SK-N-MC (cell line): ENCODE results near the gene SLC26A1.

Experiments used
- DNase-seq: peaks from one replicate; pipeline ENCODE4 v3.0.0-alpha.2; 2011; ENCODE audit warnings: low read depth, low spot score
- H3K27ac ChIP-seq: fragments of 200-600 bp; sonication (generic); 2 replicates; pipeline ENCODE4 v1.5.1; 2016; ENCODE audit warnings: mixed run types
- H3K36me3 ChIP-seq: fragments of 200-600 bp; sonication (generic); 2 replicates; pipeline ENCODE4 v1.6.1; 2017; ENCODE audit warnings: antibody characterized with exemption, low read length, mixed read lengths; ENCODE audit not compliant: insufficient read depth
- H3K4me3 ChIP-seq: fragments of 200-600 bp; sonication (generic); 2 replicates; pipeline ENCODE4 v1.5.1; 2016
- H3K9ac ChIP-seq: fragments of 200-600 bp; sonication (generic); 2 replicates; pipeline ENCODE4 v1.8.0; 2017; ENCODE audit warnings: mixed run types, mixed read lengths; ENCODE audit not compliant: insufficient read length
- H3K9me3 ChIP-seq: fragments of 200-600 bp; sonication (generic); 2 replicates; pipeline ENCODE4 v1.6.1; 2017; ENCODE audit warnings: low read depth, mild to moderate bottlenecking, antibody characterized with exemption, low read length, moderate library complexity, mixed read lengths
- EZH2 ChIP-seq: fragments of 200-600 bp; sonication (generic); IDR thresholded peaks from one replicate; pipeline ENCODE4 v1.6.1; 2017; ENCODE audit warnings: antibody characterized with exemption
- FOXP2 ChIP-seq: optimal IDR thresholded peaks from 2 replicates; pipeline ENCODE3; 2011; ENCODE audit warnings: mild to moderate bottlenecking, moderate library complexity; ENCODE audit not compliant: insufficient read depth; ENCODE audit errors: extremely low read length, control extremely low read depth
- POLR2AphosphoS5 ChIP-seq: IDR thresholded peaks from 2 replicates; pipeline ENCODE4 v1.6.1; 2012; ENCODE audit warnings: mild to moderate bottlenecking, low read depth, low read length, borderline replicate concordance

The SLC26A1 gene

DNA sequence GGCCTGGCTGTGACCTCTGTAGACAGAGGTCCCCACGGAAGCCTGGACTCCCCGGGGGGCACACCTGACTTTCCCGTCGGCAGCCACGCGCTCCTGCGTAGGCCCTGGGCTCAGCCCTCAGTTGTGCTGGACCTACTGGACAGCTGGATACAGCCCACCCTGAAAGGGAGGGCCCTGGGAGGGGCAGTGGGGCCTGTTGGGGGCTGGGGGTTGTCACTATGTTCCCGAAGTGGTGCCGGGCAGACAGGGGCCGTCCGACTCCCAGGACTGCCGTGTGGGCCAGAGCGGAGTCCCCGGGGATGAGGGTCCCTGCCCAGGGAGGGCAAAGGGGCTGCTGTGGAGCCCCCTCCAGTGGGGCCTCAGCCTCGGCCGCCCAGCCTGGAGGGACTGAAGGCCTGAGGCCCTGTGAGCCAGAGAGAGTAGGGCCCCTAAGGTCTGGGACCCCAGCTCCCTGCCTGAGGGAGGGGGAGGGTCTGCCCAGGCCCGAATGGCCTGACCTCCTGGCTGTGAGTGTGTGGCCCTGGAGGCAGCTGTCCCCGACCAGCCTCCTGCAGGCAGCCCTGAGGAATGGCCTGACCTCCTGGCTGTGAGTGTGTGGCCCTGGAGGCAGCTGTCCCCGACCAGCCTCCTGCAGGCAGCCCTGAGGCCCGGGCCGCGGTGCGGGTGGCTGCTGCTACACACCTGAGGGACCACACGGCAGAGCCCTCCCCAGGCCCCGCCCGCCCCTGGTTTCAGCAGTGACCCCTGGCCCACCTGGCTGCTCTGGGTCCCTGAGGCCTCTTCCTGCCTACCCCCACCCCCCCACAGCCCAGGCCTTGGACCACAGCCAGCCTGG, 44.0 kb upstream of the SLC26A1 start:
- no peak overlapping the region for H3K27ac ChIP-seq
- DNase-seq = no peak
- H3K9ac ChIP-seq = no peak overlapping the region
- no peaks in the 10 kb centered on the region for H3K9me3 ChIP-seq
- H3K36me3 ChIP-seq = no peaks in the 10 kb centered on the region
- TF ChIP-seq EZH2 (no peak), POLR2AphosphoS5 (no peak), FOXP2 (no peak)
- H3K4me3 ChIP-seq = no peak overlapping the region

DNA sequence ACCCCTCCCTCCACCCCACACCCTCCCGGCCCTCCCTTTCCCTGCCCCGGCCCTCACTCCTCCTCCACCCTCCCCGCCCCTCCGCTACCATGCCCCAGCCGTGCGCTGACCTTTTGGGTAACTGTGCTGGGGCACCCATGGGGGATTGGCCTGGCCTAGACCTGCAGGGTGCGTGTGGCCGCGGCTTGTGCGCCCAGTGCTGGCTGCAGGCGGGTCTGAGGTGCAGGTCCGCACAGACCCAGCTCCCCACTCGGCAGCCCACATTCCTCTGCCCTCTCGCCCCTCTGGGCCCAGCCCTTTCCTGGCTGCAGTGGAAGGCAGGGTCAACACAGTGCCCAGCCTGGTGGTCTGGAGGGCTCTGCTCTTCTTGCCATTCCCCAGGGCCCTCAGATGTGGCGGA, 42.9 kb upstream of the SLC26A1 start:
- H3K9me3 ChIP-seq = no peaks in the 10 kb centered on the region
- no peak overlapping the region for H3K9ac ChIP-seq
- no peak for TF ChIP-seq FOXP2
- TF ChIP-seq EZH2 = no peak
- TF ChIP-seq POLR2AphosphoS5 = no peak
- no peak overlapping the region for H3K27ac ChIP-seq
- no peaks in the 10 kb centered on the region for H3K36me3 ChIP-seq
- DNase-seq = no peak
- H3K4me3 ChIP-seq = no peak overlapping the region

GRCh38 chr4:1035510-1035909, 42.3 kb upstream of the SLC26A1 start:
- H3K4me3 ChIP-seq = no peak overlapping the region
- H3K36me3 ChIP-seq = no peaks in the 10 kb centered on the region
- no peak overlapping the region for H3K27ac ChIP-seq
- TF ChIP-seq FOXP2 (no peak), POLR2AphosphoS5 (no peak), EZH2 (no peak)
- no peak overlapping the region for H3K9ac ChIP-seq
- H3K9me3 ChIP-seq = no peaks in the 10 kb centered on the region
- DNase-seq = no peak

DNA sequence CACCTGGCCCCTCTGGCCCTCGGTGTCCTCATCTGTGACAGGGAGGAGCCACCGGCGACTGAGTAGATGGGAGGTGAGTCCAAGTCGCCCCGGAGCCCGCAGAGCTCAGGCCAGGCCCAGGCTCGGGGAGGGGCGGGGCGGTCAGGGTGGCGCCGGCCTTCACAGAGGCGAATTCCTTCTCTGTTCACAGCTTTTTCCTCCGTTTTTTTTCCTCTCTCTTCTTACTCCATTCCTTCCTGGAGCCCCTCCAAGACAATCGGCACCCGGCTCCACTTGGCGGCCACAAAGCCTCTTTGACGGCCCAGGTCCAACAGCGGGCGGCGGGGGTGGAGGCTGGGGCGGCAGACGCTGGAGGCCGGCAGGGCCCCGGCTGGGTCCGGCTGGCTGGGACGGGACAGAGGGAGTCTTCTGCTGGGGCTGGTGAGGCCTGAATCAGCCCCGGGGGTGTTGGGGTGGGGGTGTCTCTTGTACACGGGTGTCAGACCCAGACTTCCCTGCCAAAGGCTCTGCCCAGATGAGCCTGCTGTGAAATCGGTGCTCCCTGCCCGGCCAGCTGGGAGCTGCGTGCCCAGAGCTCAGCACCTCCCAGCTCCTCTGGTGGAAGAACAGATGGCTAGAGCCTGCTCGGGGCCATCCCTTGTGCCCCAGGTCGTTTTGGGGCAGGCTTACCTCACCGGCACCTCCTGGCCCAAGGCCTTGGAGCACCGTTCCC, 40.8 kb upstream of the SLC26A1 start:
- no peaks in the 10 kb centered on the region for H3K36me3 ChIP-seq
- no peak for TF ChIP-seq EZH2
- H3K9ac ChIP-seq = no peak overlapping the region
- no peaks in the 10 kb centered on the region for H3K9me3 ChIP-seq
- no peak for DNase-seq
- no peak overlapping the region for H3K27ac ChIP-seq
- H3K4me3 ChIP-seq = no peak overlapping the region

DNA sequence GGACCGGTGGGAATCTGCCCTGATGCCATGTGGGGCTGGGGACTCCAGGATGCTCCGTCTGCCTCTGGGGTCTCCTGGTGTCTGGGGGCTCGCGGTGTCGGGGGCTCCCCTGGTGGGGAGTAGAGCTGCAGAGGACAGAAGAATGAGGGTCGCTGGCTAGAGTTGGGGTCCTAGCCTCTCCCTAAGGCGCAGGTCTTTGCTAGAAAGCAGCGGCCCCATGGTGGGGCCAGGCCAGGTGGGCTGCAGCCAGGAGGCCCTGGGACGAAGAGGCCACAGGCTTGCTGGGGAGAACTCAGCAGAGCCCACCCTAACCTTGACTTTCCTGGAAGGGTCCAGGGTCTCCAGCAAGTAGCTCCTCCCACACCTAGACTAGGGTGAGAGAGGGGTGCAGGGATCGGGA, 39.7 kb upstream of the SLC26A1 start:
- H3K36me3 ChIP-seq = no peaks in the 10 kb centered on the region
- H3K4me3 ChIP-seq = no peak overlapping the region
- TF ChIP-seq EZH2 (no peak), FOXP2 (no peak), POLR2AphosphoS5 (no peak)
- H3K27ac ChIP-seq = no peak overlapping the region
- H3K9me3 ChIP-seq = no peaks in the 10 kb centered on the region
- DNase-seq = no peak
- no peak overlapping the region for H3K9ac ChIP-seq

DNA sequence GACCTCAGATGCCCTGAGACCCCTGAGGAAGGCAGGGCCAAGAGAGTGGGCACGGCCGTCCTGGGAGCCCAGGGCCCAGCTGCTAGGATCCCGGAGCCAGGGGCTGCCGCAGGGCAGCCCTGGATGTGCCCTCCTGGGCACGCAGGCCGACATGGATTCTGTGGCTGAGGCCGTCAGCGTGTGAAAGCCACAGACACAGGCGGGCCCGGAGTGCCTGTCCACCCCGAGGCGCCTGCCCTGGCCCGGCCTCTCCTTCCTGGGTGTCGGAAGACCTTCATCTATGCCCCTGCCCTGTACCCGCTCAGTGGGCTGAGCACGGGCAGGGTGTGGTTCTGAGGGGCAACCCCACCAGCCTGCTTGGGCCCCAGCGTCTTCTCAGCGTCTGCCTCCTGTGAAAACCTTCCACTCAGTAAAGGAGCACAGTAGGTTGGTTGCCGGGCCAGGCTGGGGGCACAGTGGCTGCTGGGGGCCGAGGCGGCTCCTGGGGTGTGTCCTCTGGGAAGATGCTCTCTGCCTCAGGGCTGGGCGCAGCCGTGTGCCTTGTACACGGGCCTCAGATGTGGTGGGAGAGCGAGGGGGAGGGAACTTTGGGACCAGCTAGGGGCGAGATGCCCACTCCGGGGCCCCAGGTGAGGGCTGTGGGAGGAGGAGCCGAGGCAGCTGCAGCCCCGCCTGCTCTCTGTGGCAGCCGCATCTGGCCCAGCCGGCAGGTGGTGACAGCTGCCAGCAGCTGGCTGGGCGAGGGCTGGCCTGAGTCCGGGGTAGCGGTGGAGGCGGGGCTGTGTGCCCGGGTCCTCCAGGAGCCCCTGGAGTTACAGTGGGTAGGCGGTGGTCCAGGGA, 39.0 kb upstream of the SLC26A1 start:
- DNase-seq = no peak
- Histone ChIP-seq H3K9ac (no peak overlapping the region), H3K36me3 (no peaks in the 10 kb centered on the region), H3K9me3 (no peaks in the 10 kb centered on the region), H3K4me3 (no peak overlapping the region), H3K27ac (no peak overlapping the region)
- TF ChIP-seq EZH2 (no peak), POLR2AphosphoS5 (no peak), FOXP2 (no peak)

DNA sequence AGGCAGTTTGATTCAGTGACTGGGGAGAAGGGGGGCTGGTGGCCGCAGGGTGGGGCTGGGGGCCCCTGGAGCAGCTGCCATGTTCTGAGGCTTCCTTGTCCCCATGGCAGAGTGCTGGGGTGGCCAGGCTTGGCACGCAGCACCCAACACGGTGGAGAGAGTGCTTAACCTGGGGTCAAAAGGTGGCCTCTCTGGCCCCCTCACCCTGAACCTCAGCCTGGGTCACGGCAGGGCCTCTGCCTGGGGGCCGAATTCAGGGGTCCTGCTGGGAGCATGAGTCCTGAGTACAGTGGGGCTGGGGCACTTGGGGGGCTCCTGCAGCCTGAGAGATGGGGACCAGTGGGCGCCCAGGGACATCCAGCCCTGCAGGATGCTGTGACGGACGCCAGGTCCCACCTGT, 38.1 kb upstream of the SLC26A1 start:
- no peaks in the 10 kb centered on the region for H3K36me3 ChIP-seq
- H3K27ac ChIP-seq = no peak overlapping the region
- no peaks in the 10 kb centered on the region for H3K9me3 ChIP-seq
- TF ChIP-seq POLR2AphosphoS5 (no peak), FOXP2 (no peak), EZH2 (no peak)
- no peak overlapping the region for H3K9ac ChIP-seq
- no peak for DNase-seq
- no peak overlapping the region for H3K4me3 ChIP-seq

DNA sequence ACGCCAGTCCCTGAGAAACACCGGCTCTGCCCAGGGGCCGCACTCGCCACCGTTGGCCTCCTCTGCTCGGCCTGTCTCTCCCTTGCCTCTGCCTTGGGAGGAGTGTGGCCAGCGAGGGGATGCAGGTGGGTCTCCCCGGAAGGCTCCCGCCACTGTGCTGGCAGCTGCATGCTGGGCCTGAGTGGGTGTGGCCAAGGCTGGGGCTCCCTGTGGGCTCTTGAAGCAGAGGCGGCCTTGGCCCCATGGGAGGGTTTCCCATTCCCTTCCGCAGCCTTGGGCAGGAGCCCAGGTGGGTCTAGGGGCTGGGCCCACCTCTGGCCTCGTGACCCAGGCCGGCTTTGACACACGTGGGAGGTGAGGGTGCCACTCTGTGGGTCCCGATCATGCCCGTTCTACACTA, 37.4 kb upstream of the SLC26A1 start:
- Histone ChIP-seq H3K27ac (no peak overlapping the region), H3K36me3 (peaks cover 4% of the 10 kb centered on the region; the same call in 1 of the 2 replicates), H3K9ac (peak overlapping the region; percentile 41), H3K9me3 (no peaks in the 10 kb centered on the region), H3K4me3 (peak overlapping the region; percentile 73)
- no peak for DNase-seq
- TF ChIP-seq EZH2 (no peak), FOXP2 (no peak), POLR2AphosphoS5 (no peak)
